Frontal cortex (tissue), 3 donors: ENCODE data around the gene MSL3B.
"Not testable (repeated sequence)": the region's sequence is repeated elsewhere in the genome, so short reads cannot be mapped to it uniquely, and the experiment has no call there.

Experiments used
- DNase-seq, 2 donors: peaks; one replicate each; pipeline ENCODE4 v3.0.0; 2012; ENCODE audit warnings: low spot score in 2 of 2
- FAIRE-seq: peaks from 2 replicates; lab custom pipeline; 2012; peaks lifted over from hg19 to GRCh38; lab: Jason Lieb, UNC
- donor health status: control.
- donor health status: control.
- donor health status: control.

MSL3B gene

GRCh38 chr2:233867993-233868532 lies at the start of gene MSL3B:
MSL3B (minus strand) TSS chr2:233868386.
- peak; percentile 37 to 58 for DNase-seq
- FAIRE-seq = no peak

- FAIRE-seq (no peak), DNase-seq (no peak)
Measured at GRCh38 chr2:233917116-233917515, 48.9 kb upstream of the MSL3B start, which contains the start of gene TRPM8. TRPM8 (plus strand) TSS chr2:233917373; CDS start chr2:233926538, 9,165 bp downstream.

GRCh38 chr2:233915128-233915527 lies 46.9 kb upstream of the MSL3B start:
- FAIRE-seq (no peak), DNase-seq (no peak)

GRCh38 chr2:233912691-233913423 lies 44.7 kb upstream of the MSL3B start:
- DNase-seq = no peak
- no peak for FAIRE-seq

- no peak for DNase-seq
- no peak for FAIRE-seq
Measured at GRCh38 chr2:233907627-233908026, 39.4 kb upstream of the MSL3B start.

GRCh38 chr2:233905945-233906344 lies 37.8 kb upstream of the MSL3B start:
- FAIRE-seq (no peak), DNase-seq (no peak)

- FAIRE-seq (no peak), DNase-seq (no peak)
Measured at GRCh38 chr2:233901884-233902283, 33.7 kb upstream of the MSL3B start.

- FAIRE-seq = no peak
- DNase-seq = no peak
Measured at GRCh38 chr2:233901367-233901766, 33.2 kb upstream of the MSL3B start.

- not testable (repeated sequence) for FAIRE-seq, DNase-seq
Measured at GRCh38 chr2:233896253-233896652, 28.1 kb upstream of the MSL3B start.

GRCh38 chr2:233892793-233893192 lies 24.6 kb upstream of the MSL3B start:
- FAIRE-seq (no peak), DNase-seq (no peak)

GRCh38 chr2:233882353-233882752 lies 14.2 kb upstream of the MSL3B start:
- FAIRE-seq (no peak), DNase-seq (no peak)

GRCh38 chr2:233872125-233872524 lies 3.9 kb upstream of the MSL3B start:
- not testable (repeated sequence) for FAIRE-seq, DNase-seq

GRCh38 chr2:233871432-233871831 lies 3.2 kb upstream of the MSL3B start:
- DNase-seq (no peak), FAIRE-seq (peak; percentile 23)

GRCh38 chr2:233866479-233866878 lies 1.7 kb downstream of the MSL3B start:
- DNase-seq (no peak), FAIRE-seq (no peak)

- FAIRE-seq (no peak), DNase-seq (no peak)
Measured at GRCh38 chr2:233865838-233866237, 2.3 kb downstream of the MSL3B start.

GRCh38 chr2:233862261-233862768 lies 5.9 kb downstream of the MSL3B start:
- no peak for DNase-seq
- no peak for FAIRE-seq

GRCh38 chr2:233858331-233858730 lies 9.9 kb downstream of the MSL3B start:
- no peak for DNase-seq

GRCh38 chr2:233857511-233858141 lies 10.6 kb downstream of the MSL3B start:
- FAIRE-seq (no peak), DNase-seq (no peak)

More at GRCh38 chr2:233858331-233858730, 9.9 kb downstream of the MSL3B start:
- FAIRE-seq = no peak

GRCh38 chr2:233856184-233856583 lies 12.0 kb downstream of the MSL3B start:
- FAIRE-seq = no peak
- no peak for DNase-seq

- DNase-seq (no peak), FAIRE-seq (no peak)
Measured at GRCh38 chr2:233855345-233855744, 12.8 kb downstream of the MSL3B start.
